ENCODE results near the gene FYB1. TPM values are rescaled to one million over a fixed set of nuclear protein-coding genes. Genes with fewer than 3 reads are reported as not detected.

The FYB1 gene
- total RNA-seq, 1 experiment from 2014 or later: 0.12 TPM

DNA sequence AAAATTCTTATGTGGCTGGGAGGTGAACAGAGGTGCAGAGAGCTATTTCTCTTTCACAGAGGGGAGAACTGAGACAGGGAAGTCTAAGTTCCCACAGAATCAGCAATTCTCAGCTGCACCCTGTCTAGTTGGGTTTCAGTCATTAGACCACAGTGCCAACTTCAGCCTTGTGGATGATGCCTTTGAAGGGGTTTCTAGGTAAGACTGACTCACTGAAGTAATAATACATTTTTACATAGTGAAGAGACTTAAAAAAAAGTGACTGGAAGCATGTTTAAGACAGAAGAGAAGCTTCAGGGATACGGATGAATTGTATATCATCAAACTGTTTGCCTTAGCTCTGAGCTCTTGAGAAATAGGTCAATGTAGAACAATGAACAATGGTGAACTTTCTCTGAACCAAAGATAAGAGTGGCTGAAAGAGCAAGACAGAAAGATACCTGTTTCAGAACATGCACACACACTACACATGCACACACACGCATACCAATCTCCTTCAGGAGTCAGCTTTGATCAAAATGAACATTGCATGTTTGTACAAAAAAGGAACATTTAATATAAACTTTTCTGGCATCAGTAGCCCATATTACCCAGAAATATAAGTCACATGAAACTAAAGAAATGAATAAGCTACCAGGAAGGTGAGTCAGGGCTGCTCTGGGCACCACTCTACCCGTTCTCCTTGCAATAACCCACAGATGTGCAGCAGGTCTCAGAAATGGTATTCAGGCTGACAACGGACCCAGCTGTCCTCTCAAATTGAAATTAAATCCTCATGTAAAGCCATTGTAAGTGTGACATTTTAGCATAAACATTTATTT lies 12.6 kb upstream of the FYB1 start:
- BruUV-seq (replicated peaks): no TSS peak
- peak; percentile 41 for DNase-seq (ENCODE audit: unreplicated experiment)
- TF ChIP-seq, protein P1, sequence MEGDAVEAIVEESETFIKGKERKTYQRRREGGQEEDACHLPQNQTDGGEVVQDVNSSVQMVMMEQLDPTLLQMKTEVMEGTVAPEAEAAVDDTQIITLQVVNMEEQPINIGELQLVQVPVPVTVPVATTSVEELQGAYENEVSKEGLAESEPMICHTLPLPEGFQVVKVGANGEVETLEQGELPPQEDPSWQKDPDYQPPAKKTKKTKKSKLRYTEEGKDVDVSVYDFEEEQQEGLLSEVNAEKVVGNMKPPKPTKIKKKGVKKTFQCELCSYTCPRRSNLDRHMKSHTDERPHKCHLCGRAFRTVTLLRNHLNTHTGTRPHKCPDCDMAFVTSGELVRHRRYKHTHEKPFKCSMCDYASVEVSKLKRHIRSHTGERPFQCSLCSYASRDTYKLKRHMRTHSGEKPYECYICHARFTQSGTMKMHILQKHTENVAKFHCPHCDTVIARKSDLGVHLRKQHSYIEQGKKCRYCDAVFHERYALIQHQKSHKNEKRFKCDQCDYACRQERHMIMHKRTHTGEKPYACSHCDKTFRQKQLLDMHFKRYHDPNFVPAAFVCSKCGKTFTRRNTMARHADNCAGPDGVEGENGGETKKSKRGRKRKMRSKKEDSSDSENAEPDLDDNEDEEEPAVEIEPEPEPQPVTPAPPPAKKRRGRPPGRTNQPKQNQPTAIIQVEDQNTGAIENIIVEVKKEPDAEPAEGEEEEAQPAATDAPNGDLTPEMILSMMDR (IDR thresholded peaks at IDR 0.05; ENCODE audit: unreplicated experiment): no peak
- H3K27ac Mint-ChIP-seq (ENCODE audit: low read depth, unreplicated experiment): no peak overlapping the region
- no peaks in the 10 kb centered on the region for H3K27me3 Mint-ChIP-seq (ENCODE audit: insufficient read depth, unreplicated experiment)
- H3K4me1 Mint-ChIP-seq (ENCODE audit: insufficient read depth, unreplicated experiment): peaks cover 9% of the 10 kb centered on the region
- H3K36me3 Mint-ChIP-seq (ENCODE audit: insufficient read depth, unreplicated experiment): no peaks in the 10 kb centered on the region
- no peak overlapping the region for H3K4me3 Mint-ChIP-seq (ENCODE audit: unreplicated experiment)
- H3K9me3 Mint-ChIP-seq (ENCODE audit: unreplicated experiment): no peaks in the 10 kb centered on the region
- intact Hi-C loops (cut with micrococcal nuclease): no loop called here
- POLR2A ChIA-PET: interaction anchor here (0.5 to 1.6 kb wide), 6 partner anchors 10 to 94 kb away, joined by 3 to 7 read pairs (median 4); partner anchors contain the start of gene FYB1
- CTCF ChIA-PET: interaction anchor here (0.5 to 2.6 kb wide), 9 partner anchors 8 to 368 kb away, joined by 3 to 17 read pairs (median 3); no protein-coding TSS in a partner anchor

DNA sequence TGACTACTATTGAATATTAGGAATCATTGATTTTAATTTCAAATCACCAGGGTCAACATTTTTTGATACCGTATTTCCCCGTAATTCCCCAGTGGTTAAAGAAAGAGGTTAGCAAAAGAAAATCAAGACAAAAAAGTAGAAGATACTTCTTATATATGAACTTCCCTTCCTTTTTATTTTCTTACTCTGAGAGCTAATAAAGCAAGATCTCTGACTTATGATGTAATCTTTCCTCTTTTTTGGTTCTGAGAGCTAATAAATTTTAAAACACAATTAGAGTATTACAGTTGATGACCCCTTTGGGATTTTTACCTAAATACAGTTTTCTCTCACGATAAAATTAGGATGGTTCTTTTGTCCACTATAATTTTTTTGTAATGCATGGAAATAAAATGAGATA lies 9.2 kb upstream of the FYB1 start:
- ChIA-PET CTCF (interaction anchor here (0.8 to 2.0 kb wide), 3 partner anchors 11 to 1617 kb away, joined by 3 to 7 read pairs (median 3); no protein-coding TSS in a partner anchor), POLR2A (no interaction called here)
- no peak overlapping the region for H3K27ac Mint-ChIP-seq (ENCODE audit: low read depth, unreplicated experiment)
- H3K27me3 Mint-ChIP-seq (ENCODE audit: insufficient read depth, unreplicated experiment): no peaks in the 10 kb centered on the region
- no peak for DNase-seq (ENCODE audit: unreplicated experiment)
- intact Hi-C loops (cut with micrococcal nuclease): no loop called here
- no peaks in the 10 kb centered on the region for H3K36me3 Mint-ChIP-seq (ENCODE audit: insufficient read depth, unreplicated experiment)
- no TSS peak for BruUV-seq (replicated peaks)
- H3K9me3 Mint-ChIP-seq (ENCODE audit: unreplicated experiment): no peaks in the 10 kb centered on the region
- H3K4me1 Mint-ChIP-seq (ENCODE audit: insufficient read depth, unreplicated experiment): peaks cover 22% of the 10 kb centered on the region
- TF ChIP-seq, protein P1 (IDR thresholded peaks at IDR 0.05; ENCODE audit: unreplicated experiment): no peak
- H3K4me3 Mint-ChIP-seq (ENCODE audit: unreplicated experiment): no peak overlapping the region

DNA sequence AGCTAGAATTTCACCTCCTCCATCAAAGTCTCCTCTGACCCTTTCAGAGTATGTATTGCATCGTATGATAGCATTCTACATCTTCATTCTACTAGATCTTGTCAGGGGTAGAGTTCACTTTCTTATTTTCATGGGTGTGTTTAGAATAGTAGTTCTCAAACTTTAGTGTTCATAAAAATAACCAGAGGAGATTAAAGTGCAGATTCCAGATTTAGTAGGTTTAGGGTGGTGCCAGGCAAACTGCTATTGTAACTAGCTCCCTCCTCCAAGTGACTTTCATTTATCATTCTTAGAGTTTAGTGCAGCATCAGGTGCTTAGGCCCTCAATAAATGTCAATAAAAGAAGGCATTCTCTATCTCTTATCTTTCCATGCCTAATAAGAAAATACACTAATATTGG lies 7.2 kb upstream of the FYB1 start:
- no peaks in the 10 kb centered on the region for H3K9me3 Mint-ChIP-seq (ENCODE audit: unreplicated experiment)
- no peaks in the 10 kb centered on the region for H3K36me3 Mint-ChIP-seq (ENCODE audit: insufficient read depth, unreplicated experiment)
- peaks cover 17% of the 10 kb centered on the region for H3K4me1 Mint-ChIP-seq (ENCODE audit: insufficient read depth, unreplicated experiment)
- no TSS peak for BruUV-seq (replicated peaks)
- ChIA-PET POLR2A (interaction anchor here (0.7 kb wide), 1 partner anchor 58 kb away, joined by 3 read pairs; no protein-coding TSS in a partner anchor), CTCF (interaction anchor here (0.7 to 2.1 kb wide), 3 partner anchors 9 to 57 kb away, joined by 3 to 11 read pairs (median 8); no protein-coding TSS in a partner anchor)
- TF ChIP-seq, protein P1 (IDR thresholded peaks at IDR 0.05; ENCODE audit: unreplicated experiment): no peak
- DNase-seq (ENCODE audit: unreplicated experiment): no peak
- no peak overlapping the region for H3K27ac Mint-ChIP-seq (ENCODE audit: low read depth, unreplicated experiment)
- H3K4me3 Mint-ChIP-seq (ENCODE audit: unreplicated experiment): no peak overlapping the region
- intact Hi-C loops (cut with micrococcal nuclease): no loop called here
- H3K27me3 Mint-ChIP-seq (ENCODE audit: insufficient read depth, unreplicated experiment): no peaks in the 10 kb centered on the region

DNA sequence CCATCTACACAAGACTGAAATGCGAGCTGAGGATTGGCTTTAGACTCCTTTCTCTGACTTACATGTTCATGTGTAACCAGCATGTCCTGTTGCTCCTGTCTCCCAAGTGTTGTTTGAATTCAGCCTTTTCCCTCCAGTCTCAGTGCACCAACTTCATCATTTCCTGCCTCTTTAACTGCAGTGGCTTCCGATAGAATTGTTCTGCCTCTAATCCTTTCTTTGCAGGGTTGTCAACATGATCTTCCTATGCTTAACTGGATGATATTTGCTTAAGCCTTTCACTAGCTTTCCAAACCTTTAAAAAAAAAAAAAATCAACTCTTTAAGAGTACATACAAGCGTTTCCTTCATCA lies 6.7 kb upstream of the FYB1 start:
- Mint-ChIP-seq H3K4me1 (ENCODE audit: insufficient read depth, unreplicated experiment) (peaks cover 15% of the 10 kb centered on the region), H3K4me3 (ENCODE audit: unreplicated experiment) (no peak overlapping the region), H3K9me3 (ENCODE audit: unreplicated experiment) (no peaks in the 10 kb centered on the region), H3K27ac (ENCODE audit: low read depth, unreplicated experiment) (no peak overlapping the region), H3K36me3 (ENCODE audit: insufficient read depth, unreplicated experiment) (no peaks in the 10 kb centered on the region), H3K27me3 (ENCODE audit: insufficient read depth, unreplicated experiment) (no peaks in the 10 kb centered on the region)
- intact Hi-C loops (cut with micrococcal nuclease): no loop called here
- DNase-seq (ENCODE audit: unreplicated experiment): no peak
- ChIA-PET CTCF (interaction anchor here (0.7 to 2.1 kb wide), 3 partner anchors 8 to 57 kb away, joined by 3 to 11 read pairs (median 8); no protein-coding TSS in a partner anchor), POLR2A (interaction anchor here (0.5 to 0.7 kb wide), 2 partner anchors 59 to 166 kb away, joined by 3 to 4 read pairs; no protein-coding TSS in a partner anchor)
- TF ChIP-seq, protein P1 (IDR thresholded peaks at IDR 0.05; ENCODE audit: unreplicated experiment): no peak
- no TSS peak for BruUV-seq (replicated peaks)

All from MCF 10A (cell line).